Activated naive CD8-positive, alpha-beta T cell treated with anti-CD3 and anti-CD28 coated beads, Interleukin-2, amount 50 U/mL, for 24 hours (primary cell): ENCODE measurements around the gene FLACC1.
"Not testable (repeated sequence)": the region's sequence is repeated elsewhere in the genome, so short reads cannot be mapped to it uniquely, and the experiment has no call there.

Experiments used
- ATAC-seq: fragments of 150-1000 bp; cut with Tn5 transposase; one replicate; pipeline ENCODE4 v1.10.0; 2021
- DNase-seq: peaks from one replicate; pipeline ENCODE4 v3.0.0; 2021
- H3K27ac Mint-ChIP-seq: one replicate; pipeline ENCODE4 v1.8.0; 2021; ENCODE audit warnings: mild to moderate bottlenecking, mixed read lengths
- H3K27me3 Mint-ChIP-seq: one replicate; pipeline ENCODE4 v1.8.0; 2021; ENCODE audit warnings: mixed read lengths
- H3K36me3 Mint-ChIP-seq: one replicate; pipeline ENCODE4 v1.8.0; 2021; ENCODE audit warnings: low read depth, mixed read lengths
- H3K4me1 Mint-ChIP-seq: one replicate; pipeline ENCODE4 v1.8.0; 2021; ENCODE audit warnings: mixed read lengths
- H3K4me3 Mint-ChIP-seq: one replicate; pipeline ENCODE4 v1.8.0; 2021; ENCODE audit warnings: mild to moderate bottlenecking, moderate library complexity, mixed read lengths
- H3K9me3 Mint-ChIP-seq: one replicate; pipeline ENCODE4 v1.8.0; 2021; ENCODE audit warnings: mixed read lengths

Gene FLACC1, protein sequence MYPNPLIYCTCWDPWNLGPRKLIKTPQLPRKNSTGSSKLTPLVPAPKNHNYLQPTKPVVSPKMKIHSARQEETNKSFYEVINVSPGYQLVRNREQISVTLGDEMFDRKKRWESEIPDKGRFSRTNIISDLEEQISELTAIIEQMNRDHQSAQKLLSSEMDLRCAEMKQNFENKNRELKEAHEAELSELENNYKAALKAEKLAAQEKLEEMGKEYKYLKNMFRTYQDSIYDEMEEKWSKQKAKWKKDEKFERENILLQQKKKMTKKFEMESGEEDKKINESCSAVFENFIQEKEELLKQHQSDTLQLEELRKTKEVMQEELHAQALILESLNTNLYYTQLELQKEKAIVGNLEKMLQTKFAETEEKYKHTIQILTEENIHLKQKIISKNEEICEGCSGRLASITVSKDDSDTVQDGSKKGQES

GRCh38 chr2:201357221-201357620, at the start of gene FLACC1:
Gene FLACC1, minus strand, starts transcription at chr2:201357345. Its CDS starts 5,941 bp downstream, at chr2:201351404.
- H3K4me1 Mint-ChIP-seq, result peaks cover 17% of the 10 kb centered on the region
- H3K36me3 Mint-ChIP-seq, result peaks cover 3% of the 10 kb centered on the region
- no peak within 1 kb of the TSS for H3K27ac Mint-ChIP-seq
- no peak for DNase-seq
- no peaks in the 10 kb centered on the region for H3K27me3 Mint-ChIP-seq
- H3K9me3 Mint-ChIP-seq, result no peaks in the 10 kb centered on the region
- H3K4me3 Mint-ChIP-seq, result no peak within 1 kb of the TSS
- no peak for ATAC-seq

- Mint-ChIP-seq H3K4me3 (no peak overlapping the region), H3K36me3 (peaks cover 10% of the 10 kb centered on the region), H3K4me1 (peaks cover 41% of the 10 kb centered on the region), H3K9me3 (no peaks in the 10 kb centered on the region), H3K27me3 (no peaks in the 10 kb centered on the region), H3K27ac (no peak overlapping the region)
- DNase-seq (no peak), ATAC-seq (no peak)
Measured at GRCh38 chr2:201406077-201406662, 49.0 kb upstream of the FLACC1 start.

DNA sequence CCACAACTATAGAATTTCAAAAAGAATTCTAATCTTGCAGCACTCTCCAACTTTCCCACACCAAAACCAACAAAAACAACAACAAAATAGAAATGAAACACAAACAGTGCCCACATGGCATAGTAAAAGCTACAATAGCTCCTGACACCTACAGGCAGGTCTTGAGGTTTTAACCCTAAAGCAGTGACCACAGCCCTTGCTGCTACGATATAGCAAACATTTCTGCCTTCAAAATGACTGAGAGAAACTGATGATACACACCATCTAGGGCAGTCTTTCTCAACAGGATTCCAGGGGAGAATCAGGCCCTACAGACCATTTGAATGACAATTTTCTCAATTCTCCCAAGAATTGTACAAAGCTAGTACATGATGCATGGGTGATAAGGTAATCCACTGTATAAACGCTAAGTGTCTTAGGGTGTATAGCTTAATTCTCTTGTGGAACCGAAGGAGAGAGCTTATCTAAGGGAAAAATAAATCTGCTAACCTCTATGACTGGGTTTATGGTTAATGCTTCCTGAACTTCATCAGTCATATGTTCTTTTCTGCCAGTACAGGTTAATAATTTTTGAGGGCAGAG, 47.6 kb upstream of the FLACC1 start:
- H3K36me3 Mint-ChIP-seq, result peaks cover 5% of the 10 kb centered on the region
- H3K27me3 Mint-ChIP-seq, result no peaks in the 10 kb centered on the region
- H3K27ac Mint-ChIP-seq, result no peak overlapping the region
- no peak overlapping the region for H3K4me3 Mint-ChIP-seq
- DNase-seq (no peak), ATAC-seq (peak; percentile 40)
- H3K9me3 Mint-ChIP-seq, result no peaks in the 10 kb centered on the region
- H3K4me1 Mint-ChIP-seq, result peaks cover 37% of the 10 kb centered on the region

- H3K4me3 Mint-ChIP-seq, result no peak overlapping the region
- H3K27me3 Mint-ChIP-seq, result no peaks in the 10 kb centered on the region
- no peak for DNase-seq
- no peak for ATAC-seq
- peaks cover 37% of the 10 kb centered on the region for H3K4me1 Mint-ChIP-seq
- no peaks in the 10 kb centered on the region for H3K9me3 Mint-ChIP-seq
- no peak overlapping the region for H3K27ac Mint-ChIP-seq
- peaks cover 6% of the 10 kb centered on the region for H3K36me3 Mint-ChIP-seq
Measured at GRCh38 chr2:201403880-201404279, 46.7 kb upstream of the FLACC1 start.

DNA sequence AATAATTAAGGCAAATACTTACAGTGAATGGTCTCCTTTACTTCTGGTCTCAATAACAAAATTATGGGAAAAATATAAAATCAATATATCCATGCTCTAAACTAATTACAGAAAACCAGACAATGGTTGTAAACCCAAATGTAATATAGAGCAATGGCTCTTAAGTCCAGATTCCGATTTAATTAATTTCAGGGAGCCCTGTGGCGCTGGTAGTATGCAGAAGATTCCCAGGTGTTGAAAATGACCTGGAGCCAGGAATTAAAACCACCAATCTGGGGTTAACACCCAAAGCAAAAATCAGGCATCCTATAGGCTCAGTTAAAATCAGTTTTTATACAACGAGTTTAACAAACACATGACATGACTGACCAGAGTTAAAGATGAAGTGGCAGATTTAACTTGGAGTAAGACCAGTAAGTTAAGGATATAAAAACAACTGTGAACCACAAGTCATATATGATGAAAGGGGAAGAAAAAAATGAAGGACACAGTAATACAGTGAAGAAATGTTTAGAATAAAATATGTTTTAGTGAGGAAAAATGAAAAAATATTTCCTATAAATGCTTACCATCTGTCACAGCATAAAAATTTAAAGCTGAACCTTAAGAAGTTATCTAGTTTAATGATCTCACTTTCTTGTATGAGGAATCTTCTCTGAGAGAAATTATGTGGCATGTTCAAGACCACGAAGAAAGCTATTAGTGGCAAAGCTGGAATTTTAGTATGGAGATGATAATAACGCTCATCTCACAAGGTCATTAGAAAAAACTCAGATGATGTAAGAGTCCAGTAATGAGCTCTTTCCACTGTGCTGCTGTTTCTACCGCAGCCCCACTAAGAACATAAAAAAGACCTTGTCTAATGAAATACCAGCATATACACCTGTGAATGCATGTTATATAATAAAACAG, 45.8 kb upstream of the FLACC1 start:
- DNase-seq, result no peak
- Mint-ChIP-seq H3K27ac (no peak overlapping the region), H3K36me3 (peaks cover 6% of the 10 kb centered on the region), H3K27me3 (no peaks in the 10 kb centered on the region), H3K4me3 (no peak overlapping the region), H3K4me1 (peaks cover 37% of the 10 kb centered on the region), H3K9me3 (no peaks in the 10 kb centered on the region)
- no peak for ATAC-seq

DNA sequence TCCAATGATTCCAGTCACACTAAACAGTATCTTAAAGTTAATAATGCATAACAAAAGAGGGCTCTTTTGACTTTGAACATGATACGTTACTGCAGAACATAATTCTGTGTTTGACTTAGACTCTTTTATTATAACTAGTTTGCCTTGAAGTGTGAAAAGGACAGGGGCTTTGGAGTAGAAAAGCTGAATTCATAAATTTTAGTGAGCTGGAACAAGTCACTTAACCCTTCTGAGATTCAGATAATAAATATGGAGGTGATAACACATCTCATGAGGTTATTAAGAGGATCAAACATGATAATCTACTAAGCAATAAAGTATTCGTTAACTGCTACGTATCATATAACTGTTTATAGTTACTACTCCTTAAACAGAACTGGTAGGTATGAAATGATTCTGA, 44.7 kb upstream of the FLACC1 start:
- peaks cover 32% of the 10 kb centered on the region for H3K4me1 Mint-ChIP-seq
- DNase-seq, result no peak
- no peak overlapping the region for H3K4me3 Mint-ChIP-seq
- peaks cover 8% of the 10 kb centered on the region for H3K36me3 Mint-ChIP-seq
- H3K9me3 Mint-ChIP-seq, result no peaks in the 10 kb centered on the region
- no peaks in the 10 kb centered on the region for H3K27me3 Mint-ChIP-seq
- no peak overlapping the region for H3K27ac Mint-ChIP-seq
- ATAC-seq, result no peak

DNA sequence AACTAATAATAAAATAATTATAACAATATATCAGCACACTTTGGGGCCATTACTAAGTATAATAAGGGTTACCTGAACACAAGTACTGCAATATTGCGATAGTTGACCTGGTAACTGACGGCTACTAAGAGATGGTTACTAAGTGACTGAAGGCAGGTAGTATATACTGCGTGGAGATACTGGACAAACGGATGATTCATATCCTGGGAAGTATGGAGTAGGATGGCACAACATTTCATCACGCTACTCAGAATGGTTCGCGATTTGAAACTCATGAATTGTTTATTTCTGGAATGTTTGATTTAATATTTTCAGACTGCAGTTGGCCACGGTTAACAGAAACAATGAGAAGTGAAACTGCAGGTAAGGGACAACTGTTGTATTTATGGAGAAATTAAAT, 39.5 kb upstream of the FLACC1 start:
- Mint-ChIP-seq H3K27me3 (no peaks in the 10 kb centered on the region), H3K4me3 (no peak overlapping the region), H3K4me1 (peaks cover 1% of the 10 kb centered on the region), H3K9me3 (no peaks in the 10 kb centered on the region), H3K27ac (no peak overlapping the region), H3K36me3 (peaks cover 20% of the 10 kb centered on the region)
- DNase-seq (no peak), ATAC-seq (no peak)

- H3K27me3 Mint-ChIP-seq, result no peaks in the 10 kb centered on the region
- no peak for ATAC-seq
- no peaks in the 10 kb centered on the region for H3K9me3 Mint-ChIP-seq
- DNase-seq, result no peak
- no peak overlapping the region for H3K27ac Mint-ChIP-seq
- H3K4me1 Mint-ChIP-seq, result no peaks in the 10 kb centered on the region
- no peak overlapping the region for H3K4me3 Mint-ChIP-seq
- peaks cover 39% of the 10 kb centered on the region for H3K36me3 Mint-ChIP-seq
Measured at GRCh38 chr2:201383136-201383535, 26.0 kb upstream of the FLACC1 start.

DNA sequence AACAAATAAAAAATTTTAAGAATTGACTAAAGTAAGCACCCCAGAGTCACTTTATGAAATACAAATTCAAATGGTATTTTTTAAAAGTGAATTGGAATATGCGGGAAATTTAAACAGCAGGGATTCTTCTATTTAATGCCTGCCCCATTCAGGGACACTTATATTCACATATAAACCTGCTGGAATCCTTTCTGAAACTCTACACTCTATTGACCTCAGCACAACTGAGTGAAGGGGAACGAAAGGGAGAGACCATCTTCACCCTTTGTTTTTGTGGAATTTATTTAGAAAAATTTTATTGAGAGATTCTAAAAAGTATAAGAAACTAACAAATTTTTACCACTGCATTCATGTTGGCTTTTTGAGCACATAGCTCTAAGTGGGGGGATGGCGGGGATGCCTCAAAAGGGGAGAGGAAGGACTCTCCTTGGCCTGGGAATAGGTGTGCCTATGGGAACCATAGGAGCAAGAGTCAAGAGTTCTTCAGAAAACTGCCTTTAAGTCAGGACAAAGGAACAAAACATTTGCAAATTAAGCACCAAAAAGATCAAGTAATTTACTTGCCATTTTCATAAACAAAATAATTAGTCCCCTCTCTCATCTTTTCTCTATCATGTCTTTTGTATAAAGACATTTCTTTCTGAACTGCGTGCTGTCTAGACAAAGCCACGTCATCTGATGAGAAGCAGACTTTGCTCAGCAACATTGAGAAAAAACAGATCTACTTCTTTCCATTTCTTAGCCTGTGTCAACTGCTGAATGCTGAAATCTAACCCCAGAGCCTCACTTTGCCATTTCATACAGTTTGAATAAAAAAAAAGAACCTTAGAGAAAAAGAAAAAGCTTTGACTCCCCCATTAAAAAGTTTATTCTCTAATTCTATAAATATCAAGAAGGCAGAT, 21.6 kb upstream of the FLACC1 start:
- ATAC-seq, result no peak
- peaks cover 44% of the 10 kb centered on the region for H3K36me3 Mint-ChIP-seq
- H3K4me1 Mint-ChIP-seq, result no peaks in the 10 kb centered on the region
- no peak overlapping the region for H3K4me3 Mint-ChIP-seq
- DNase-seq, result no peak
- no peak overlapping the region for H3K27ac Mint-ChIP-seq
- no peaks in the 10 kb centered on the region for H3K27me3 Mint-ChIP-seq
- no peaks in the 10 kb centered on the region for H3K9me3 Mint-ChIP-seq

GRCh38 chr2:201377218-201377617, 20.1 kb upstream of the FLACC1 start:
- ATAC-seq (no peak), DNase-seq (no peak)
- Mint-ChIP-seq H3K36me3 (peaks cover 40% of the 10 kb centered on the region), H3K4me3 (no peak overlapping the region), H3K27me3 (no peaks in the 10 kb centered on the region), H3K4me1 (no peaks in the 10 kb centered on the region), H3K27ac (no peak overlapping the region), H3K9me3 (no peaks in the 10 kb centered on the region)

DNA sequence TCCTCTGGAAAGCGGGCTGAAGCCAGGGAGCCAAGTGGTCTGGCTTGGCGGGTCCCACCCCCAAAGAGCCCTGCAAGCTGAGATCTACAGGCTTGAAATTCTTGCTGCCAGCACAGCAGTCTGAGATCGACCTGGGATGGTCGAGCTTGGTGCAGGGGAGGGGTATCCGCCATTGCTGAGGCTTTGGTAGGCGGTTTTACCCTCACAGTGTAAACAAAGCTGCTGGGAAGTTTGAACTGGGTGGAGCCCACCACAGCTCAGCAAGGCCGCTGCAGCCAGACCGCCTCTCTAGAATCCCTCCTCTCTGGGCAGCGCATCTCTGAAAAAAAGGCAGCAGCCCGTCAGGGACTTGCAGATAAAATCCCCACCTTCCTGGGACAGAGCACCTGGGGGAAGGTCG, 12.6 kb upstream of the FLACC1 start:
- peaks cover 47% of the 10 kb centered on the region for H3K36me3 Mint-ChIP-seq
- H3K27ac Mint-ChIP-seq, result no peak overlapping the region
- no peak overlapping the region for H3K4me3 Mint-ChIP-seq

GRCh38 chr2:201369318-201369717, 12.2 kb upstream of the FLACC1 start:
- H3K9me3 Mint-ChIP-seq, result peaks cover 14% of the 10 kb centered on the region
- not testable (repeated sequence) for DNase-seq, H3K4me3 Mint-ChIP-seq, H3K27me3 Mint-ChIP-seq, H3K4me1 Mint-ChIP-seq, ATAC-seq, H3K27ac Mint-ChIP-seq
- peaks cover 44% of the 10 kb centered on the region for H3K36me3 Mint-ChIP-seq

More for the DNA sequence above, 12.6 kb upstream of the FLACC1 start:
- ATAC-seq (no peak), DNase-seq (no peak)
- H3K4me1 Mint-ChIP-seq, result no peaks in the 10 kb centered on the region
- no peaks in the 10 kb centered on the region for H3K27me3 Mint-ChIP-seq
- peaks cover 14% of the 10 kb centered on the region for H3K9me3 Mint-ChIP-seq

- peaks cover 38% of the 10 kb centered on the region for H3K36me3 Mint-ChIP-seq
- ATAC-seq (no peak), DNase-seq (no peak)
- no peaks in the 10 kb centered on the region for H3K27me3 Mint-ChIP-seq
- no peak overlapping the region for H3K27ac Mint-ChIP-seq
- H3K4me3 Mint-ChIP-seq, result no peak overlapping the region
- peaks cover 15% of the 10 kb centered on the region for H3K4me1 Mint-ChIP-seq
- peaks cover 14% of the 10 kb centered on the region for H3K9me3 Mint-ChIP-seq
Measured at GRCh38 chr2:201366146-201366545, 9.0 kb upstream of the FLACC1 start.
